C4-2B (cell line): ENCODE measurements around the gene GPR108.

Experiments
- ZFX ChIP-seq: fragments of 450-650 bp; IDR thresholded peaks from 2 replicates; pipeline ENCODE4 v1.6.1; 2017
- TF ChIP-seq, protein P1 (sequence below): fragments of 450-650 bp; conservative IDR thresholded peaks from 2 replicates; pipeline ENCODE4 v1.5.1; 2017; ENCODE audit warnings: mild to moderate bottlenecking

DNA sequence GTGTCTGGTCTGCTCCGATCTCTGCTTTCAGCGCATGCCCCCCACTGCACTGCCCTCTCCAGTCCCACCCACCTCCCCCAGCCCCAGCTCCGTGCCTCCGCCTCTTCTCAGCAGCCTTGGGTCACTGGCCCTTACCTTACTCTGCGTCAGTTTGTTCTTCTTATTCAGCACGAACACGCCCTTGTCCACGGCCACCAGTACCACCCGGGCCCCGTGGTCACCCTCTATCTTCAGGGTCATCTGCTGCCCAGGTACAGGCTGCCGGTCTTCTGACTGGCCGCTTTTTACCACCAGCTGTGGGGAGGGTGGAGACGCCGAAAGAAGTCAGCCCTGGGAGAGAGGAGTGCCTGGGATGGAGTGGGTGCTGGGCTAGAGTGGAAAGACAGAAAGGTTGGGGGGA lies 27.8 kb downstream of the GPR108 start:
- TF ChIP-seq, protein P1, sequence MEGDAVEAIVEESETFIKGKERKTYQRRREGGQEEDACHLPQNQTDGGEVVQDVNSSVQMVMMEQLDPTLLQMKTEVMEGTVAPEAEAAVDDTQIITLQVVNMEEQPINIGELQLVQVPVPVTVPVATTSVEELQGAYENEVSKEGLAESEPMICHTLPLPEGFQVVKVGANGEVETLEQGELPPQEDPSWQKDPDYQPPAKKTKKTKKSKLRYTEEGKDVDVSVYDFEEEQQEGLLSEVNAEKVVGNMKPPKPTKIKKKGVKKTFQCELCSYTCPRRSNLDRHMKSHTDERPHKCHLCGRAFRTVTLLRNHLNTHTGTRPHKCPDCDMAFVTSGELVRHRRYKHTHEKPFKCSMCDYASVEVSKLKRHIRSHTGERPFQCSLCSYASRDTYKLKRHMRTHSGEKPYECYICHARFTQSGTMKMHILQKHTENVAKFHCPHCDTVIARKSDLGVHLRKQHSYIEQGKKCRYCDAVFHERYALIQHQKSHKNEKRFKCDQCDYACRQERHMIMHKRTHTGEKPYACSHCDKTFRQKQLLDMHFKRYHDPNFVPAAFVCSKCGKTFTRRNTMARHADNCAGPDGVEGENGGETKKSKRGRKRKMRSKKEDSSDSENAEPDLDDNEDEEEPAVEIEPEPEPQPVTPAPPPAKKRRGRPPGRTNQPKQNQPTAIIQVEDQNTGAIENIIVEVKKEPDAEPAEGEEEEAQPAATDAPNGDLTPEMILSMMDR: no peak
- no peak for TF ChIP-seq ZFX
